ENCODE results near the gene PHF12.

- TF ChIP-seq CTCF (IDR thresholded peaks at IDR 0.05; ENCODE audit: low read depth, low read length, poor library complexity, severe bottlenecking), result no peak
- no peak for TF ChIP-seq EZH2phosphoT487 (IDR thresholded peaks at IDR 0.05; ENCODE audit: borderline replicate concordance, low read length)
Observed at GRCh38 chr17:28938552-28938951, 12.8 kb downstream of the PHF12 start.
